Parathyroid adenoma (tissue), 2 donors: Measurements from ENCODE around the gene CELSR1.

Experiments used
- H2AFZ ChIP-seq: fragments of 300-600 bp; sonication (generic); one replicate; pipeline ENCODE4 v1.7.0; 2017; ENCODE audit warnings: antibody characterized with exemption, mild to moderate bottlenecking
- H3K27ac ChIP-seq: fragments of 300-600 bp; sonication (generic); one replicate; pipeline ENCODE4 v1.7.0; 2017
- H3K27me3 ChIP-seq: fragments of 300-600 bp; sonication (generic); one replicate; pipeline ENCODE4 v1.7.0; 2017; ENCODE audit warnings: low read length; ENCODE audit not compliant: control insufficient read depth, insufficient read depth
- H3K36me3 ChIP-seq: fragments of 300-600 bp; sonication (generic); one replicate; pipeline ENCODE4 v1.7.0; 2017; ENCODE audit warnings: low read length; ENCODE audit not compliant: control insufficient read depth, insufficient read depth
- H3K4me1 ChIP-seq: fragments of 300-600 bp; sonication (generic); one replicate; pipeline ENCODE4 v1.7.0; 2017; ENCODE audit warnings: control low read depth
- H3K4me2 ChIP-seq: fragments of 300-600 bp; sonication (generic); one replicate; pipeline ENCODE4 v1.7.0; 2017; ENCODE audit warnings: low read length
- H3K4me3 ChIP-seq: fragments of 300-600 bp; sonication (generic); one replicate; pipeline ENCODE4 v1.7.0; 2017; ENCODE audit warnings: low read depth, low read length
- H3K79me2 ChIP-seq: fragments of 300-600 bp; sonication (generic); one replicate; pipeline ENCODE4 v1.7.0; 2017; ENCODE audit warnings: control low read depth
- H3K9ac ChIP-seq: fragments of 300-600 bp; sonication (generic); one replicate; pipeline ENCODE4 v1.7.0; 2017; ENCODE audit warnings: mild to moderate bottlenecking
- H3K9me3 ChIP-seq: fragments of 300-600 bp; sonication (generic); one replicate; pipeline ENCODE4 v1.7.0; 2017; ENCODE audit warnings: low read length; ENCODE audit not compliant: control insufficient read depth
- CTCF ChIP-seq: fragments of 300-600 bp; sonication (generic); IDR thresholded peaks from one replicate; pipeline ENCODE4 v1.7.0; 2017; ENCODE audit warnings: antibody characterized with exemption, mild to moderate bottlenecking
- donor health status: primary hyperparathyroidism.

Gene CELSR1

GRCh38 chr22:46546466-46547178, 9.2 kb upstream of the CELSR1 start:
- Histone ChIP-seq H3K4me3 (no peak overlapping the region), H3K36me3 (no peaks in the 10 kb centered on the region), H3K27me3 (no peaks in the 10 kb centered on the region), H3K27ac (no peak overlapping the region), H3K79me2 (no peaks in the 10 kb centered on the region), H2AFZ (no peak overlapping the region), H3K9ac (no peak overlapping the region), H3K4me2 (no peak overlapping the region), H3K9me3 (no peaks in the 10 kb centered on the region), H3K4me1 (no peaks in the 10 kb centered on the region)
- TF ChIP-seq CTCF, result no peak

GRCh38 chr22:46545086-46545792, 7.8 kb upstream of the CELSR1 start:
- no peaks in the 10 kb centered on the region for H3K27me3 ChIP-seq
- no peak overlapping the region for H3K27ac ChIP-seq
- H3K79me2 ChIP-seq, result no peaks in the 10 kb centered on the region
- no peak for TF ChIP-seq CTCF
- H3K9me3 ChIP-seq, result no peaks in the 10 kb centered on the region
- H3K4me2 ChIP-seq, result no peak overlapping the region
- no peak overlapping the region for H3K9ac ChIP-seq
- no peak overlapping the region for H3K4me3 ChIP-seq
- no peaks in the 10 kb centered on the region for H3K36me3 ChIP-seq
- H3K4me1 ChIP-seq, result no peaks in the 10 kb centered on the region
- no peak overlapping the region for H2AFZ ChIP-seq

GRCh38 chr22:46542011-46542985, 4.9 kb upstream of the CELSR1 start:
- Histone ChIP-seq H3K4me3 (no peak overlapping the region), H3K9ac (no peak overlapping the region), H3K36me3 (no peaks in the 10 kb centered on the region), H3K27me3 (no peaks in the 10 kb centered on the region), H3K27ac (no peak overlapping the region), H3K9me3 (no peaks in the 10 kb centered on the region), H3K4me1 (no peaks in the 10 kb centered on the region), H3K4me2 (no peak overlapping the region), H2AFZ (no peak overlapping the region), H3K79me2 (no peaks in the 10 kb centered on the region)
- peak; percentile 60 for TF ChIP-seq CTCF

GRCh38 chr22:46541536-46541935, 4.1 kb upstream of the CELSR1 start:
- no peaks in the 10 kb centered on the region for H3K9me3 ChIP-seq
- H3K36me3 ChIP-seq, result no peaks in the 10 kb centered on the region
- H3K27me3 ChIP-seq, result no peaks in the 10 kb centered on the region
- no peaks in the 10 kb centered on the region for H3K4me1 ChIP-seq
- H3K4me2 ChIP-seq, result no peak overlapping the region
- H3K79me2 ChIP-seq, result no peaks in the 10 kb centered on the region
- H3K4me3 ChIP-seq, result no peak overlapping the region
- H3K27ac ChIP-seq, result no peak overlapping the region
- no peak for TF ChIP-seq CTCF
- H3K9ac ChIP-seq, result no peak overlapping the region
- no peak overlapping the region for H2AFZ ChIP-seq
